Measurements from ENCODE around the gene LSM14A.

The LSM14A gene

DNA sequence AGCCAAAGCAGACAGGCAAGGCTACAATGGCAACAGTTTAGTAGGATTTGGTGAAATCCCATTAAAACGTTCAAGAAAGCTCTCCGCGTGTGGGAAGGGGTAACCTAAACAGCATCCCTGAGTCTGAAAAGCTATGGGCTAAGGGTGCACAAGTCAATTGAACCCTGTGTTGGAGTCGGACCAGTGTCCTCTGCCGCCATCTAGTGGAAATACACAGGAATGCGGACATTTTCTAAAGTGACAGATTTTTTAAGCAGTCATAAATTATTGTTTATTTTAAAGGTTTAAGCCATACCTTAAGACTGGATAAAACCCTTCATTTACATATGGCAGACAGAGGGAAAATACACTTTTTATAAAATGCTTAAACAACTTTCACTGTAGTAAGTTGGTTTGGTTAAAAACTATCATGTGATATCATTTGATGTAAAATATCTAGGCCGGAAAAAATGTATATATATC lies 26.5 kb upstream of the LSM14A start:
- in situ Hi-C loops (cut with MboI; ENCODE audit: low pct_unique_long_range_greater_than_20kb, low sequenced_read_pairs, unreplicated experiment), result no loop called here
- peak; percentile 61 for DNase-seq (ENCODE audit: low spot score)

DNA sequence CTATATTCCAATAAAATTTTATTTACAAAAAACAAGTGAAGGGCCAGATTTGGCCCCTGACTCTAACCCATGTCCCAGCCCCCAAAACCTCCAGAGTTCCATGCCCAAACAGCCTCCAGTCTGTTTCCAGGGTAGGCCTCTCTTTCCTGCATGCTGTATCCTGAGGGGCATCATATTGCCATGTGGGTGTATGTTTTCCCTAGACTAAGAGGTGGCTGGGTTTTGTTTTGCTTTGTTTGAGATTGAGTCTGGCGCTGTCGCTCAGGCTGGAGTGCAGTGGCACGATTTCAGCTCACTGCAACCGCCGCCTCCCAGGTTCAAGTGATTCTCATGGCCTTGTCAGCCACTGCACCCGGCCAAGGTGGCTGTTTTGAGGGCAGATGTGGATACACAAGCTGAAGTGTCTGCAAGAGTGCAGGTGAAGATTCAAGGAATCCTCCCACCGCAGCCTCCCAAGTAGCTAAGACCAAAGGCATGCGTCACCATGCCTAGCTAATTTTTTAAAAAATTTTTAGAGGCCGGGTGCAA lies 23.6 kb upstream of the LSM14A start:
- in situ Hi-C loops (cut with MboI; ENCODE audit: low pct_unique_long_range_greater_than_20kb, low sequenced_read_pairs, unreplicated experiment), result no loop called here
- DNase-seq (ENCODE audit: low spot score), result no peak
- TF ChIP-seq, protein P1, sequence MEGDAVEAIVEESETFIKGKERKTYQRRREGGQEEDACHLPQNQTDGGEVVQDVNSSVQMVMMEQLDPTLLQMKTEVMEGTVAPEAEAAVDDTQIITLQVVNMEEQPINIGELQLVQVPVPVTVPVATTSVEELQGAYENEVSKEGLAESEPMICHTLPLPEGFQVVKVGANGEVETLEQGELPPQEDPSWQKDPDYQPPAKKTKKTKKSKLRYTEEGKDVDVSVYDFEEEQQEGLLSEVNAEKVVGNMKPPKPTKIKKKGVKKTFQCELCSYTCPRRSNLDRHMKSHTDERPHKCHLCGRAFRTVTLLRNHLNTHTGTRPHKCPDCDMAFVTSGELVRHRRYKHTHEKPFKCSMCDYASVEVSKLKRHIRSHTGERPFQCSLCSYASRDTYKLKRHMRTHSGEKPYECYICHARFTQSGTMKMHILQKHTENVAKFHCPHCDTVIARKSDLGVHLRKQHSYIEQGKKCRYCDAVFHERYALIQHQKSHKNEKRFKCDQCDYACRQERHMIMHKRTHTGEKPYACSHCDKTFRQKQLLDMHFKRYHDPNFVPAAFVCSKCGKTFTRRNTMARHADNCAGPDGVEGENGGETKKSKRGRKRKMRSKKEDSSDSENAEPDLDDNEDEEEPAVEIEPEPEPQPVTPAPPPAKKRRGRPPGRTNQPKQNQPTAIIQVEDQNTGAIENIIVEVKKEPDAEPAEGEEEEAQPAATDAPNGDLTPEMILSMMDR (IDR thresholded peaks at IDR 0.05; ENCODE audit: extremely low read depth, insufficient read depth, missing control alignments), result no peak

More for the DNA sequence above, 26.5 kb upstream of the LSM14A start:
- TF ChIP-seq, protein P1 (IDR thresholded peaks at IDR 0.05; ENCODE audit: extremely low read depth, insufficient read depth, missing control alignments), result peak; percentile 69

DNA sequence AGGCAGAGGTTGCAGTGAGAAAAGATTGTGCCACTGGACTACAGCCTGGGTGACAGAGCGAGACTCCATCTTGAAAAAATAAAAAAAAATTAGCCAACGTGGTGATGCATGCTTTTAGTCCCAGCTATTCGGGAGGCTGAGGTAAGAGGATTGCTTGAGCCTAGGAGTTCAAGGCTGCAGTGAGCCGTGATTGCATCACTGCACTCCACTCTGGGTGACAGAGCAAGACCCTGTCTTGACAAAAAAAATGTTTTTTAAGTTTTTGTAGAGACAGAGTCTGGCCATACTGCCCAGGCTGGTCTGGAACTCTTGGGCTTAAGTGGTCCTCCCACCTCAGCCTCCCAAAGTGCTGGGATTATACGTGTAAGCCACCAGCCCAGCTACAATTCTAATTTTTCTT lies 22.4 kb upstream of the LSM14A start:
- TF ChIP-seq, protein P1 (IDR thresholded peaks at IDR 0.05; ENCODE audit: extremely low read depth, insufficient read depth, missing control alignments), result no peak
- no peak for DNase-seq (ENCODE audit: low spot score)
- in situ Hi-C loops (cut with MboI; ENCODE audit: low pct_unique_long_range_greater_than_20kb, low sequenced_read_pairs, unreplicated experiment), result no loop called here

DNA sequence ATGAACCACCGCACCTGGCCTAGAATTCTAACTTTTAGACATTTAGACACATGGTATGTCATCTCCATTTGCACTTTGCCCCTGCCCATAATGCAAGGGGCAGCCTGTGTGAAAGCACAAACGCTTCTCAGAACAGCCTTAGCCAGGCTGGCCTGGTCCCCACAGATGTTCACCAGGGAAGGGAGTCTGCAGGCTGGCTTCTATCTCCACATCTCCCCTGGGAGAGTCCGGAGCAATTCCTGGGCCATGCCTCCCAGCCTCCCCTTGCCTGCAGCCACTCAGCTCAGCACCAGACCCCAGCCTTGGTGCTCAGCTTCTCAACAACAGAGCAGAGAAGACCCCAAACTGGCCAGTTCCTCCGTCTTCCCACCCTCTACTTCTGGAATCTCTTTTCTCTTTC lies 21.7 kb upstream of the LSM14A start:
- in situ Hi-C loops (cut with MboI; ENCODE audit: low pct_unique_long_range_greater_than_20kb, low sequenced_read_pairs, unreplicated experiment), result no loop called here
- TF ChIP-seq, protein P1 (IDR thresholded peaks at IDR 0.05; ENCODE audit: extremely low read depth, insufficient read depth, missing control alignments), result no peak
- DNase-seq (ENCODE audit: low spot score), result no peak

DNA sequence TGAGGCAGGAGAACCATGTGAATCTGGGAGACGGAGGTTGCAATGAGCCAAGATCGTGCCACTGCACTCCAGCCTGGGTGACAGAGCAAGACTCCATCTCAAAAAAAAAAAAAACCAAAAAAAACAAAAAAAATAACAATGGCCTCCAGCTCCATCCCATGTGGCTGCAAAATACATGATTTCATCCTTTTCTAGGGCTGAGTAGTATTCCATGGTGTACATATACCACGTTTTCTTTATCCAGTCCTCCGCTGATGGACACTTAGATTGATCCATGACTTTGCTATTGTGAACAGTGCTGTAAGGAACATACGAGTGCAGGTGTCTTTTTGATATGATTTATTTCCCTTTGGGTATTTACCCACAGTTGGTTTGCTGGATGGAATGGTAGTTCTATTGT lies 20.9 kb upstream of the LSM14A start:
- DNase-seq (ENCODE audit: low spot score), result no peak
- in situ Hi-C loops (cut with MboI; ENCODE audit: low pct_unique_long_range_greater_than_20kb, low sequenced_read_pairs, unreplicated experiment), result no loop called here
- TF ChIP-seq, protein P1 (IDR thresholded peaks at IDR 0.05; ENCODE audit: extremely low read depth, insufficient read depth, missing control alignments), result no peak

DNA sequence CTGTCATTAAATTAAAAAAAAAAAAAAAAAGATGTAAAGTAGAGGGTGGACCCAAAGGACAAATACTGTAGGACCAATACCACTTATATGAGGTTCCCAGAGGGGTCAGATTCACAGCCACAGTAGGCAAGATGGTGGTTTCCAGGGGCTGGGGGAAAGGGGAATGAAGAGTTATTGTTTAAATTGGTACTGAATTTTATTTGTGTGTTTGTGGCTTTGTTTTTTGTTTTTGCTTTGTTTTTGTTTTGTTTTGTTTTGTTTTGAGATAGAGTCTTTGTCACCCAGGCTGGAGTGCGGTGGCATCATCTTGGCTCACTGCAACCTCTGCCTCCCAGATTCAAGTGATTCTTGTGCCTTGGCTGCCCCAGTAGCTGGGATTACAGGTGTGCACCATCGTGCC lies 17.9 kb upstream of the LSM14A start:
- TF ChIP-seq, protein P1 (IDR thresholded peaks at IDR 0.05; ENCODE audit: extremely low read depth, insufficient read depth, missing control alignments), result no peak
- DNase-seq (ENCODE audit: low spot score), result no peak
- in situ Hi-C loops (cut with MboI; ENCODE audit: low pct_unique_long_range_greater_than_20kb, low sequenced_read_pairs, unreplicated experiment), result no loop called here
